Islet of Langerhans (tissue), 1 donor: ENCODE data around the gene MEOX1.

Source experiments
- FAIRE-seq: peaks from one replicate; lab custom pipeline; 2011; peaks lifted over from hg19 to GRCh38; lab: Jason Lieb, UNC

The MEOX1 gene

GRCh38 chr17:43679911-43680310, 18.2 kb upstream of the MEOX1 start:
- no peak for FAIRE-seq

- FAIRE-seq, result no peak
Observed at GRCh38 chr17:43679401-43679800, 17.7 kb upstream of the MEOX1 start.

- FAIRE-seq, result no peak
Observed at GRCh38 chr17:43676471-43676870, 14.7 kb upstream of the MEOX1 start.

GRCh38 chr17:43674394-43674793, 12.7 kb upstream of the MEOX1 start:
- FAIRE-seq, result no peak

- FAIRE-seq, result no peak
Observed at GRCh38 chr17:43673516-43674323, 12.0 kb upstream of the MEOX1 start.

- FAIRE-seq, result no peak
Observed at GRCh38 chr17:43671755-43672519, 10.2 kb upstream of the MEOX1 start.

GRCh38 chr17:43671031-43671692, 9.4 kb upstream of the MEOX1 start:
- no peak for FAIRE-seq

GRCh38 chr17:43670645-43671030, 8.9 kb upstream of the MEOX1 start:
- no peak for FAIRE-seq

- no peak for FAIRE-seq
Observed at GRCh38 chr17:43669971-43670644, 8.4 kb upstream of the MEOX1 start.

- no peak for FAIRE-seq
Observed at GRCh38 chr17:43667947-43668348, 6.2 kb upstream of the MEOX1 start.

- no peak for FAIRE-seq
Observed at GRCh38 chr17:43667506-43667905, 5.8 kb upstream of the MEOX1 start.

- FAIRE-seq, result no peak
Observed at GRCh38 chr17:43665937-43666236, 4.2 kb upstream of the MEOX1 start.

GRCh38 chr17:43665084-43665936, 3.6 kb upstream of the MEOX1 start:
- FAIRE-seq, result no peak

- no peak for FAIRE-seq
Observed at GRCh38 chr17:43664096-43664495, 2.4 kb upstream of the MEOX1 start.

- no peak for FAIRE-seq
Observed at GRCh38 chr17:43663383-43663782, 1.7 kb upstream of the MEOX1 start.

- FAIRE-seq, result no peak
Observed at GRCh38 chr17:43662413-43663141, 855 bp upstream of the MEOX1 start.

- FAIRE-seq, result no peak
Observed at GRCh38 chr17:43660816-43661493, 767 bp downstream of the MEOX1 start.

- no peak for FAIRE-seq
Observed at GRCh38 chr17:43659823-43660617, 1.7 kb downstream of the MEOX1 start.

- no peak for FAIRE-seq
Observed at GRCh38 chr17:43658900-43659299, 2.8 kb downstream of the MEOX1 start.
